Kidney epithelial cell (primary cell): ENCODE results near the gene LAMTOR5. TPM values are rescaled to one million over a fixed set of nuclear protein-coding genes. Genes with fewer than 3 reads are reported as not detected.
A peak's percentile ranks its signal among the peaks of the same experiment; 100 is the strongest.

Source experiments
- DNase-seq: peaks from one replicate; pipeline ENCODE4 v3.0.0-alpha.2; 2010; ENCODE audit warnings: low read depth
- H3K27me3 ChIP-seq: 2 replicates; pipeline ENCODE4 v1.6.0; 2011; ENCODE audit warnings: low read length; ENCODE audit not compliant: control insufficient read depth, insufficient read depth
- H3K36me3 ChIP-seq: 2 replicates; pipeline ENCODE4 v1.5.1; 2011; ENCODE audit warnings: low read length; ENCODE audit not compliant: control insufficient read depth, insufficient read depth
- H3K4me3 ChIP-seq: 2 replicates; pipeline ENCODE4 v1.5.1; 2011; ENCODE audit warnings: low read depth, mild to moderate bottlenecking, control low read depth, low read length
- total RNA-seq: library from RNA; depleted of rRNA; stranded (reverse); fragments of >200 nt; gene quantifications from 2 replicates; pipeline ENCODE4 v1.2.3, GENCODE V29; 2015
- TF ChIP-seq, protein P1 (sequence below): IDR thresholded peaks from 2 replicates; pipeline ENCODE4 v1.5.1; 2011; ENCODE audit warnings: mild to moderate bottlenecking, moderate library complexity, low read length, control low read depth, inconsistent platforms; ENCODE audit not compliant: insufficient read depth, poor library complexity, severe bottlenecking

LAMTOR5 gene
- total RNA-seq, 1 donor from 2014 or later, result 198 TPM

DNA sequence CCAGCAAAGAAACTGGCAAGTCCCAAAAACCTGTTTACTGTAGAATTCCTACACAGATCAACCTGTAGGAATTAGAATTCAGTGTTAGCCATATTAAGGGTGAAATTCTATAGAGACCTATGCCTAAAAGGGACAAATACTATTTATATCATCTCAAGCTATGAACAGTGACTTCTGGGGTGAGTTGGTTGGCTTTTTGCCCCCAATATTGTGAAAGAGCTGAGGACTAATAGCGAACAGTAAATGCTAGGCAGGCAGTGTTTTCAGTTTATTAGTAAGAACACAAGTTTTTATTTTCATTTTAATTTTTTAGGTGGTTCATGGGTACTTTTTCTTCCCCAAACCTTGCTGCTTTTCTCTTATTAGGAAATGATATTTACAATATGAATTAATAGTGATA is 32.0 kb downstream of the LAMTOR5 start:
- no peak for DNase-seq
- H3K4me3 ChIP-seq, result no peak overlapping the region
- H3K36me3 ChIP-seq, result peaks cover 2% of the 10 kb centered on the region
- TF ChIP-seq, protein P1, sequence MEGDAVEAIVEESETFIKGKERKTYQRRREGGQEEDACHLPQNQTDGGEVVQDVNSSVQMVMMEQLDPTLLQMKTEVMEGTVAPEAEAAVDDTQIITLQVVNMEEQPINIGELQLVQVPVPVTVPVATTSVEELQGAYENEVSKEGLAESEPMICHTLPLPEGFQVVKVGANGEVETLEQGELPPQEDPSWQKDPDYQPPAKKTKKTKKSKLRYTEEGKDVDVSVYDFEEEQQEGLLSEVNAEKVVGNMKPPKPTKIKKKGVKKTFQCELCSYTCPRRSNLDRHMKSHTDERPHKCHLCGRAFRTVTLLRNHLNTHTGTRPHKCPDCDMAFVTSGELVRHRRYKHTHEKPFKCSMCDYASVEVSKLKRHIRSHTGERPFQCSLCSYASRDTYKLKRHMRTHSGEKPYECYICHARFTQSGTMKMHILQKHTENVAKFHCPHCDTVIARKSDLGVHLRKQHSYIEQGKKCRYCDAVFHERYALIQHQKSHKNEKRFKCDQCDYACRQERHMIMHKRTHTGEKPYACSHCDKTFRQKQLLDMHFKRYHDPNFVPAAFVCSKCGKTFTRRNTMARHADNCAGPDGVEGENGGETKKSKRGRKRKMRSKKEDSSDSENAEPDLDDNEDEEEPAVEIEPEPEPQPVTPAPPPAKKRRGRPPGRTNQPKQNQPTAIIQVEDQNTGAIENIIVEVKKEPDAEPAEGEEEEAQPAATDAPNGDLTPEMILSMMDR, result no peak
- no peaks in the 10 kb centered on the region for H3K27me3 ChIP-seq

DNA sequence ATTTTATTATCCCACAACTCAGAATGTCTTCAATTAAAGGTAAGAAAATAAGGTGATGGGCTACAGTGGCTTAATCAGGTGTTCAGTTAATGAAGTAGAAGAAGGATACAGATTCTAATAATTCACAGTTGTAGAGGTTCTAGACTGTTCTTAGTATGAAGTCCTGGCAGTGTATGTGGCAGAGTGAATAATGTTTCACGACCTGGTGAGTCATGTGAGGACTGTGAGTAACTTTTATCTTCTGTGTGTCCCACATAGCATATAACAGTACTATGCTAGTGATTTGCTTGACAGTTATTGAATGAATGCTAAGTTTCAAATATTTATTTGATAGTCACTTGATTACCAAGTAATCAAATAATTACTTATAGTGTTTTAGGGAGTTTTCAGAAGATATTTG is 36.7 kb downstream of the LAMTOR5 start:
- H3K4me3 ChIP-seq, result no peak overlapping the region
- H3K36me3 ChIP-seq, result peaks cover 1% of the 10 kb centered on the region
- TF ChIP-seq, protein P1, result no peak
- H3K27me3 ChIP-seq, result no peaks in the 10 kb centered on the region
- DNase-seq, result peak; percentile 21

DNA sequence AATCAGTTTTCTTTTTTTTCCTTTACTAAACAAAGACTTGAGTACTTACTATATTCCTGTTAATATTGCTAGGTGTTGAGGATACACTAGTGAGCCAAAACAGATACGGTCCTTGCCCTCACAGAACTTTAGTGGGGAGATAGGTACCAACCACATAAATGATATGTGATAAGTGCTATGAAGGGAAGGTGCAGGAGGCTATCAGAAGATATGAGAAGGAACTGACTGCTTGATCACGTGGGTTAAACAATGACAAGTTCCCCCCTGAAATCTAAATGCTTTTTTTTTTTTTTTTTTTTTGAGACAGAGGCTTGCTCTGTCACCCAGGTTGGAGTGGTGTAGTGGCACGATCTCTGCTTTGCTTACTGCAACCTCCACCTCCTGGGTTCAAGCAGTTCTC is 43.3 kb downstream of the LAMTOR5 start:
- no peak for DNase-seq
- TF ChIP-seq, protein P1, result no peak
- H3K36me3 ChIP-seq, result no peaks in the 10 kb centered on the region
- no peak overlapping the region for H3K4me3 ChIP-seq
- H3K27me3 ChIP-seq, result no peaks in the 10 kb centered on the region

DNA sequence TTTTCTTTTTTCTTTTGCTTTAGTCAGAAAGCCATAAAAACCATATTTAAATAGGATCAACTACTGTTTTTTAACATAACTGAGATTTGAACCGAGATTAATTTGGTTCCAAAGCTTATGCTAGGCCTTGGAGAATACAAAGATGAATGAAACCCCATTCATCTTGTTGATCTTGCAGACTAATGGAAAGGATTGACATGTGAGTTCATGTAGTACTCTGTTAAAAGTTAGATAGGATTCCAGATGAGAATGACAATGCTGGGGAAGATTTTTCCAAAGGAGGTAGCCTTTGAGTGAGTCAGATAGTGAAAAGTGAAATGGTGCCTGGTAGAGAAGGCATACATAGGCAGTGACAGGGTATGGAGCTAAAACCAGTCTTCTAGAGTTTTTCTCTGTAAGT is 45.6 kb downstream of the LAMTOR5 start:
- H3K27me3 ChIP-seq, result no peaks in the 10 kb centered on the region
- no peak for DNase-seq

DNA sequence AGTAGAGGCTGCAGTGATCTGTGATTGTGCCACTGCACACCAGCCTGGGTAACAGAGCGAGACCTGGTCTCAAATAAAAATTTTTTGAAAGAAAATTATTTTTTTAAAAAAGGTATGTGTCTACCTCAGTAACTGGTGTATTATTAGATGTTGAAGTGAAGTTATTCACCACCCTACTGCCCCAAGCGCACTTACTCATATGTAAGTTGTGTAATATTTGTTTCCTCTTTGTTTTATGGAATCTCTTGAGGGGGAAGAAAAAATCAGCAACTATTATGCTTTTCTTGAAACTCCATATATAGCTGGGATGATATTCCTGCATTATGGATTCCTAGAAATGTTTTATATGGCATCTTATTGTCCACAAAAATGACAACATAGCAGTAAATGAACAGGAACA is 47.1 kb downstream of the LAMTOR5 start:
- TF ChIP-seq, protein P1, result no peak
- no peaks in the 10 kb centered on the region for H3K27me3 ChIP-seq
- no peaks in the 10 kb centered on the region for H3K36me3 ChIP-seq
- H3K4me3 ChIP-seq, result no peak overlapping the region
- no peak for DNase-seq

More for the DNA sequence above, 45.6 kb downstream of the LAMTOR5 start:
- Histone ChIP-seq H3K4me3 (no peak overlapping the region), H3K36me3 (no peaks in the 10 kb centered on the region)
- TF ChIP-seq, protein P1, result no peak

DNA sequence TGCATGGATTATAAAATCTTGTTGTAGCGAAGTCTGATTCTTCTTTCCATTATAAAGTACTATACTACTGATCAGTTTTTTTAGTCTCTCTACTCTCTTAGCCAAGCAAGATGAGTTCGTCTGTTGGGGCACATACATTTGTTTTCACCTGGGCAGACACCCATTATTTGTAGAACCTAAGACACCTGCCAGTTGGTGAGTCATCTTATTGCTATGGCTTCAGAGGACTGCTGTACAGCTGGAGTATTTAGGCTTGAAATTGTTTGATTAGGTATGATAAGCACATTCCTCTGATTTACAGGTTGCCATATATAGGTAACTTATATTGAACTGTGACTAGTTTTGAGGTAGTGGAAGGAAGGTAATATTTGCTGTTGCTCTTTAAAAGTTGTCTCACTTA is 51.1 kb downstream of the LAMTOR5 start:
- peak; percentile 35 for DNase-seq
- TF ChIP-seq, protein P1, result no peak
- no peak overlapping the region for H3K4me3 ChIP-seq
- H3K27me3 ChIP-seq, result no peaks in the 10 kb centered on the region
- no peaks in the 10 kb centered on the region for H3K36me3 ChIP-seq
